Measurements from ENCODE around the gene NCAPD2. TPM values are rescaled to one million over a fixed set of nuclear protein-coding genes. Genes with fewer than 3 reads are reported as not detected.
A peak's percentile ranks its signal among the peaks of the same experiment; 100 is the strongest.
"Not testable (repeated sequence)": the region's sequence is repeated elsewhere in the genome, so short reads cannot be mapped to it uniquely, and the experiment has no call there.

Gene NCAPD2
- total and polyA plus RNA-seq, 2 of the 4 experiments (the other 2 are of a cell fraction): 35.6 to 57.9 TPM

DNA sequence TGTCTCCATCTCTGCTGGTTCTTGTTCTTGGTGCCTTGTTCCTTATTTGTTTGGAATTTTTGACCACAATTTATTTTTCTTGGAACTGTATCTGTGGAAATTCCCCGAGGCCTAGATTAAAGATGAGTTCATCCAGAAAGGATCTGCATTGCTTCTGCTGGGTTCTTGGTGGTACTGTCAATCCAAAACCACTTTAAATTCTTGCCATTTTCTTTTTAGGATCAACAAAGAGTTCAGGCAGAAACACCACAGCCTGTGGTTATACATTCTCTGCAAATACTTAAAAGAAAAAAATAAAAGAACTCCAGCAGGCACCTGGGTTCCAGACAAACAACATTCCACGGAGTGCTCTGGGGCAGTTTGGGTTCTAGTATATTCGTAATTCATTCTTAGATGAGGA lies 17.4 kb upstream of the NCAPD2 start:
- Histone ChIP-seq H3K23ac (ENCODE audit: low read depth, low read length) (0 out of 2 replicates have a peak overlapping the region, but pooled peaks have one; percentile 25), H3K9me3 (ENCODE audit: control insufficient read depth, insufficient read depth, low read length) (no peaks in the 10 kb centered on the region), H3K4ac (ENCODE audit: low read depth, low read length) (peak overlapping the region; percentile 35; the same call in 1 of the 2 replicates), H3K18ac (ENCODE audit: low read depth, low read length) (no peak overlapping the region), H3K36me3 (ENCODE audit: control insufficient read depth, insufficient read depth, low read length) (no peaks in the 10 kb centered on the region), H4K5ac (ENCODE audit: low read depth, low read length) (no peak overlapping the region), H2AK5ac (ENCODE audit: low read depth, low read length) (no peak overlapping the region), H2BK5ac (ENCODE audit: low read depth, low read length, poor library complexity, severe bottlenecking) (peak overlapping the region; percentile 71), H3K4me1 (ENCODE audit: control insufficient read depth, insufficient read depth, low read length) (no peaks in the 10 kb centered on the region), H3K27me3 (ENCODE audit: control insufficient read depth, insufficient read depth, low read length) (peaks cover 8% of the 10 kb centered on the region), H4K8ac (ENCODE audit: low read depth in 2 of 2, low read length in 2 of 2) (no peak overlapping the region), H3K14ac (replicated peaks; ENCODE audit: low read depth, low read length) (no peak overlapping the region), H4K20me1 (ENCODE audit: insufficient read depth, low read length) (peaks cover 3% of the 10 kb centered on the region; the same call in 1 of the 2 replicates), H3K4me2 (ENCODE audit: low read depth, low read length) (no peak overlapping the region), H2AFZ (replicated peaks; ENCODE audit: low read length, poor library complexity) (no peak overlapping the region), H3K79me1 (ENCODE audit: low read depth in 1 of 2, low read length in 2 of 2) (no peaks in the 10 kb centered on the region), H2BK15ac (ENCODE audit: low read depth, low read length) (no peak overlapping the region), H3K56ac (ENCODE audit: extremely low read depth, insufficient read depth, low read length) (no peak overlapping the region), H3K27ac (ENCODE audit: insufficient read depth, low read length) (no peak overlapping the region), H2BK120ac (ENCODE audit: low read depth, low read length) (no peak overlapping the region), H3K9ac (ENCODE audit: low read depth, low read length) (no peak overlapping the region), H2BK20ac (ENCODE audit: low read depth, low read length) (no peak overlapping the region), H3K9me1 (ENCODE audit: insufficient read depth, low read length) (no peaks in the 10 kb centered on the region), H3K4me3 (ENCODE audit: insufficient read depth, low read depth, low read length) (no peak overlapping the region), H4K91ac (ENCODE audit: insufficient read depth, low read depth, low read length) (no peak overlapping the region), H2AK9ac (replicated peaks; ENCODE audit: low read depth, low read length, poor library complexity) (no peak overlapping the region)
- peak; percentile 88 for DNase-seq
- TF ChIP-seq MAZ (IDR thresholded peaks at IDR 0.05; ENCODE audit: borderline replicate concordance, low read depth, low read length): no peak
- TF ChIP-seq, protein P1, sequence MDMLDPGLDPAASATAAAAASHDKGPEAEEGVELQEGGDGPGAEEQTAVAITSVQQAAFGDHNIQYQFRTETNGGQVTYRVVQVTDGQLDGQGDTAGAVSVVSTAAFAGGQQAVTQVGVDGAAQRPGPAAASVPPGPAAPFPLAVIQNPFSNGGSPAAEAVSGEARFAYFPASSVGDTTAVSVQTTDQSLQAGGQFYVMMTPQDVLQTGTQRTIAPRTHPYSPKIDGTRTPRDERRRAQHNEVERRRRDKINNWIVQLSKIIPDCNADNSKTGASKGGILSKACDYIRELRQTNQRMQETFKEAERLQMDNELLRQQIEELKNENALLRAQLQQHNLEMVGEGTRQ (IDR thresholded peaks at IDR 0.05; ENCODE audit: low read depth, low read length): no peak
- peak; percentile 23; the same call in 1 of the 2 replicates for TF ChIP-seq FOS (IDR thresholded peaks at IDR 0.05; ENCODE audit: low read depth, low read length)
- POLR2A ChIA-PET (ENCODE audit: unreplicated experiment): no interaction called here
- no TSS peak for BruUV-seq (replicated peaks)
- WGBS, 2 experiments (ENCODE audit: extremely low coverage in 2 of 2, insufficient read length in 1 of 2): 47% methylated on average over 3 of the region's 3 CpGs; no CpG with 5 or more reads in 1 of the 2 experiments
- in situ Hi-C loops (cut with MboI; ENCODE audit: low sequenced_read_pairs): no loop called here
- dilution Hi-C loops (cut with HindIII; ENCODE audit: low sequenced_read_pairs, unreplicated experiment): no loop called here
- intact Hi-C loops (cut with micrococcal nuclease): no loop called here
- ATAC-seq (ENCODE audit: low read depth): peak; percentile 92
- CTCF ChIA-PET: no interaction called here

- H3K4me3 ChIP-seq (ENCODE audit: insufficient read depth, low read depth, low read length); H4K5ac ChIP-seq (ENCODE audit: low read depth, low read length); in situ Hi-C loops (cut with MboI; ENCODE audit: low sequenced_read_pairs); ATAC-seq (ENCODE audit: low read depth); H3K9me1 ChIP-seq (ENCODE audit: insufficient read depth, low read length); H4K91ac ChIP-seq (ENCODE audit: insufficient read depth, low read depth, low read length); H4K20me1 ChIP-seq (ENCODE audit: insufficient read depth, low read length); H2BK120ac ChIP-seq (ENCODE audit: low read depth, low read length); H3K56ac ChIP-seq (ENCODE audit: extremely low read depth, insufficient read depth, low read length); H3K27me3 ChIP-seq (ENCODE audit: control insufficient read depth, insufficient read depth, low read length); DNase-seq; H2AFZ ChIP-seq (replicated peaks; ENCODE audit: low read length, poor library complexity); intact Hi-C loops (cut with micrococcal nuclease); H3K23ac ChIP-seq (ENCODE audit: low read depth, low read length); POLR2A ChIA-PET (ENCODE audit: unreplicated experiment); H2BK20ac ChIP-seq (ENCODE audit: low read depth, low read length); H3K4me1 ChIP-seq (ENCODE audit: control insufficient read depth, insufficient read depth, low read length); H2AK9ac ChIP-seq (replicated peaks; ENCODE audit: low read depth, low read length, poor library complexity); H3K18ac ChIP-seq (ENCODE audit: low read depth, low read length); H3K79me1 ChIP-seq (ENCODE audit: low read depth in 1 of 2, low read length in 2 of 2); H3K36me3 ChIP-seq (ENCODE audit: control insufficient read depth, insufficient read depth, low read length); BruUV-seq (replicated peaks); H3K4me2 ChIP-seq (ENCODE audit: low read depth, low read length); H3K14ac ChIP-seq (replicated peaks; ENCODE audit: low read depth, low read length); H2BK15ac ChIP-seq (ENCODE audit: low read depth, low read length); H2BK5ac ChIP-seq (ENCODE audit: low read depth, low read length, poor library complexity, severe bottlenecking); H3K9ac ChIP-seq (ENCODE audit: low read depth, low read length); H4K8ac ChIP-seq (ENCODE audit: low read depth in 2 of 2, low read length in 2 of 2); H3K27ac ChIP-seq (ENCODE audit: insufficient read depth, low read length); CTCF ChIA-PET; H3K4ac ChIP-seq (ENCODE audit: low read depth, low read length); H3K9me3 ChIP-seq (ENCODE audit: control insufficient read depth, insufficient read depth, low read length); dilution Hi-C loops (cut with HindIII; ENCODE audit: low sequenced_read_pairs, unreplicated experiment): not testable (repeated sequence)
- peak overlapping the region; percentile 39; the same call in 1 of the 2 replicates for H2AK5ac ChIP-seq (ENCODE audit: low read depth, low read length)
- 93% methylated on average over 12 of the region's 37 CpGs; no CpG with 5 or more reads in 1 of the 2 experiments for WGBS, 2 experiments (ENCODE audit: extremely low coverage in 2 of 2, insufficient read length in 1 of 2)
These were observed 16.1 kb upstream of the NCAPD2 start for GRCh38 chr12:6477601-6478377.
